Glutamatergic neuron (in vitro differentiated cells): ENCODE measurements around the gene PRPSAP2. TPM values are rescaled to one million over a fixed set of nuclear protein-coding genes. Genes with fewer than 3 reads are reported as not detected.

Source experiments
- DNase-seq: peaks from one replicate; pipeline ENCODE4 v3.0.0; 2022
- H3K27ac Mint-ChIP-seq: one replicate; pipeline ENCODE4 v1.8.0; 2020; ENCODE audit warnings: mild to moderate bottlenecking, mixed read lengths, inconsistent platforms; ENCODE audit not compliant: unreplicated experiment
- H3K27me3 Mint-ChIP-seq: one replicate; pipeline ENCODE4 v1.8.0; 2020; ENCODE audit warnings: mild to moderate bottlenecking, moderate library complexity, mixed read lengths, inconsistent platforms; ENCODE audit not compliant: unreplicated experiment
- H3K36me3 Mint-ChIP-seq: one replicate; pipeline ENCODE4 v1.8.0; 2020; ENCODE audit warnings: mild to moderate bottlenecking, mixed read lengths, inconsistent platforms; ENCODE audit not compliant: unreplicated experiment
- H3K4me1 Mint-ChIP-seq: one replicate; pipeline ENCODE4 v1.8.0; 2020; ENCODE audit warnings: mild to moderate bottlenecking, low read depth, mixed read lengths, inconsistent platforms; ENCODE audit not compliant: unreplicated experiment
- H3K4me3 Mint-ChIP-seq: one replicate; pipeline ENCODE4 v1.8.0; 2020; ENCODE audit warnings: mild to moderate bottlenecking, mixed read lengths, inconsistent platforms; ENCODE audit not compliant: unreplicated experiment
- H3K9me3 Mint-ChIP-seq: one replicate; pipeline ENCODE4 v1.8.0; 2020; ENCODE audit warnings: mild to moderate bottlenecking, moderate library complexity, mixed read lengths, inconsistent platforms; ENCODE audit not compliant: unreplicated experiment
- total RNA-seq: library from RNA; stranded (reverse); fragmentation: NEBNext Ultra II Directional; extraction: Animal tissue kit (Norgen Biotek cat#: 25700); gene quantifications from one replicate; pipeline ENCODE4 v1.2.1, GENCODE V29; 2021; ENCODE audit not compliant: unreplicated experiment
- TF ChIP-seq, protein P1 (sequence below): fragments of 200-600 bp; sonication (generic); IDR thresholded peaks from one replicate; pipeline ENCODE4 v1.5.0; 2021; ENCODE audit not compliant: partially characterized antibody, unreplicated experiment

Gene PRPSAP2
- total RNA-seq, 1 donor from 2014 or later = 76.0 TPM

DNA sequence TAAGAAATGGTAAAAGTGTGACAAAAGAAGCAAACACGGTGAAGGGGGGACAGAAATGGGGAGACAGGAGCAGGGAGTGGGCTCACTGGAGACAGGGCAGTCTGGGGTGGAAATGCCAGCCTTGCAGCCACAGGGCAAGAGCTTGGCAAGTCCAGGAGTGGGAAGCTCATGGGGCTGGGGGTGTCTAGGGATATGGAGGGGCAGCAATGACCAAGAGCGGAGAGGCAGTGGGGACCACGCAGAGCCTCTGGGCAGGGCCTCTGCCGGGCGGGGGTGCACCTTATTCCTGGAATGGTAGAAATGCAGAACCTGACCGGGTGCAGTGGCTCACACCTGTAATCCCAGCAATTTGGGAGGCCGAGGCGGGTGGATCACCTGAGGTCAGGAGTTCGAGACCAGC lies 106.6 kb downstream of the PRPSAP2 start:
- H3K27me3 Mint-ChIP-seq = peaks cover 7% of the 10 kb centered on the region
- DNase-seq = no peak
- H3K27ac Mint-ChIP-seq = no peak overlapping the region
- TF ChIP-seq, protein P1, sequence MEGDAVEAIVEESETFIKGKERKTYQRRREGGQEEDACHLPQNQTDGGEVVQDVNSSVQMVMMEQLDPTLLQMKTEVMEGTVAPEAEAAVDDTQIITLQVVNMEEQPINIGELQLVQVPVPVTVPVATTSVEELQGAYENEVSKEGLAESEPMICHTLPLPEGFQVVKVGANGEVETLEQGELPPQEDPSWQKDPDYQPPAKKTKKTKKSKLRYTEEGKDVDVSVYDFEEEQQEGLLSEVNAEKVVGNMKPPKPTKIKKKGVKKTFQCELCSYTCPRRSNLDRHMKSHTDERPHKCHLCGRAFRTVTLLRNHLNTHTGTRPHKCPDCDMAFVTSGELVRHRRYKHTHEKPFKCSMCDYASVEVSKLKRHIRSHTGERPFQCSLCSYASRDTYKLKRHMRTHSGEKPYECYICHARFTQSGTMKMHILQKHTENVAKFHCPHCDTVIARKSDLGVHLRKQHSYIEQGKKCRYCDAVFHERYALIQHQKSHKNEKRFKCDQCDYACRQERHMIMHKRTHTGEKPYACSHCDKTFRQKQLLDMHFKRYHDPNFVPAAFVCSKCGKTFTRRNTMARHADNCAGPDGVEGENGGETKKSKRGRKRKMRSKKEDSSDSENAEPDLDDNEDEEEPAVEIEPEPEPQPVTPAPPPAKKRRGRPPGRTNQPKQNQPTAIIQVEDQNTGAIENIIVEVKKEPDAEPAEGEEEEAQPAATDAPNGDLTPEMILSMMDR = no peak
- H3K9me3 Mint-ChIP-seq = peaks cover 1% of the 10 kb centered on the region
- H3K4me3 Mint-ChIP-seq = no peak overlapping the region
- no peaks in the 10 kb centered on the region for H3K36me3 Mint-ChIP-seq
- H3K4me1 Mint-ChIP-seq = peaks cover 11% of the 10 kb centered on the region

DNA sequence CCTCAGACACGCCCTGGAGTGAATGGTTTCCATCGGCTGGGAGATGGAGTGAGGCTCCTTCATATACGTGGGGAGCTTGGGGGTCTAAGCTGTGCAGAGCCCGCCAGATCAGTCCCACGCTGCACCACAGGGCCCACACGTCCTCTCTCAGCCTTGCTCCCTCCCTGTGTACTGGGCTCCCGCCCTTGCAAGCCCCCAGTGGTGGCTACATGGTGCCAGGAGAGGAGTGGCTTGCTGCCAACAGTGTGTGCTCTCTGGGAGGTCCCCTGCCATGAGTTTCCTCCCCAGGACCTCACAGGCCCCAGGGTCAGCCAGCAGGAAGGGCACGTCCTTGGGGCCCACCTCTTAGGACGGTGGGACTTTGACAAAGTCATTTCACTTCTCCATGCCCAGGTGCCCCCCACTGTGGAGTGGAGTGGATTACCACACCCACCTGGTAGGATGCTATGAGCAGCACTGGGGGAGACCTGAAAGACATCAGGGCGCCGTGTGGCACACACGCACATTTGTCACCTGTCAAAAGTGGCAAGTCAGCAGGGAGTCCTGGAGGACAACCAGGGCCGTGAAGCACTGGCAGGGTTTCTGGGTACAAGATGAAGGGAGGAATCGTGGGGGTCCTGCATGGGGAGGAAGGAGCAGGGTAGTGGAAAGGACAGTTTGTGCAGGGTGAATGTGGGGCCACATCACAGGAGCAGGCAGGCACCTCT lies 107.8 kb downstream of the PRPSAP2 start:
- Mint-ChIP-seq H3K9me3 (peaks cover 4% of the 10 kb centered on the region), H3K27me3 (peaks cover 7% of the 10 kb centered on the region), H3K27ac (no peak overlapping the region), H3K4me3 (no peak overlapping the region), H3K4me1 (peaks cover 16% of the 10 kb centered on the region), H3K36me3 (no peaks in the 10 kb centered on the region)
- TF ChIP-seq, protein P1 = no peak
- no peak for DNase-seq

DNA sequence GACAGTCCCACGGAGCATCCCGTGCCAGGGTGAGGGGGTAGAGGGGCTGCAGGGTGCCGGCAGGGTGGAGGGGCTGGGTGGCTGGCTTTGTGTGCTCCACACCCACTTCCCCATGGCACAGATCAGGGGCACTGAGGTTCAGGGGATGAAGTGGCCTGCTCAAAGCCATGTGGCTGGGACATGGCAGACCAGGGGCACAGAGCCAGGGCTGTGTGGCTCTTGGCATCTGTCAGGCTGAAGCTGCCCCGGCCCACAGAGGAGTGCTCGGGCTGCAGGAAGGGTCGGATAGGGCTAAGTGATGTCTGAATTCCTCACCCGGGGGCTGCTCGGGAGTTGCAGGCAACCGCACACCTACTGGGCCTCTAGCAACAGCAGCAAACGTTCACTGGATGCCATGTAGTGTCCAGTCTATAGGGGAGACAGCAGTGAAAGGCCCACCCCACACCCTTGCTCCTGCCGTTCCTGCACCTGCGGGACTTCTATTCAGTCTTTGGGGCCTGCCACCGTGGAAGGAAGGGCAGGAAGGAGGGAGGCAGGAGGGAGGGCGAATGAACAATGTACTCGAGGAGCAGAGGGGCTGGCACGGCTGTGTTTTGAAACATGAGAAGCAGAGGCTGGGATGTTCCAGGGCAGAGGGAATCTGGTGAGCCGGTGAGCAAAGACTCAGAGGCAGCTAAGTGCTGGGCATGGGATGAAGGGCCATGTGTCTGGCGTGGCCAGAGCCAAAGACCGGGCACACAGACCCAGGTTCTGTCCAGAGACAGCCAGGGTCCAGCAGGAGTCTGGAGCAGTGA lies 109.1 kb downstream of the PRPSAP2 start:
- Mint-ChIP-seq H3K27me3 (peaks cover 5% of the 10 kb centered on the region), H3K4me1 (peaks cover 12% of the 10 kb centered on the region), H3K27ac (no peak overlapping the region), H3K4me3 (no peak overlapping the region), H3K9me3 (peaks cover 4% of the 10 kb centered on the region), H3K36me3 (no peaks in the 10 kb centered on the region)
- TF ChIP-seq, protein P1 = no peak
- no peak for DNase-seq

DNA sequence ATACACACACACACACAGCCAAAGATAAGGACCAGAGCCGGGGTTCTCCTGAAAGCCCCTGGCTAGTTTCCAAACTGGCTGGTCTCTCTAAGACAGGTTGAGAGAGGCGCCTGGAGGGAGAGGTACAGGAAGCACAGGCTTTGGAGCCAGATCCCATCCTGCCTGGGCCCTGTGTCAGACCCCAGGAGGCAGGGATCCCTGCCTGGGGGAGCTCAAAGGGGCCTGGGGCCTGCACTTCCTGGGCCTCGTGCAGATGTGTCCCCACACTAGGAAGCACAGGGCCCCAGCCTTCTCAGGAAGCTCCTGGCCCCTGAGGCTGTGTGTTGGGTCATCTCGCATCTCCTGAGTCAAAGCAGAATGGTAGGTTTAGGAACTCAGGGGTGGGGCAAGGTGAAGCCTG lies 110.0 kb downstream of the PRPSAP2 start:
- Mint-ChIP-seq H3K36me3 (no peaks in the 10 kb centered on the region), H3K27me3 (no peaks in the 10 kb centered on the region), H3K9me3 (peaks cover 4% of the 10 kb centered on the region), H3K4me1 (peaks cover 6% of the 10 kb centered on the region), H3K4me3 (no peak overlapping the region), H3K27ac (no peak overlapping the region)
- DNase-seq = no peak
- TF ChIP-seq, protein P1 = no peak

DNA sequence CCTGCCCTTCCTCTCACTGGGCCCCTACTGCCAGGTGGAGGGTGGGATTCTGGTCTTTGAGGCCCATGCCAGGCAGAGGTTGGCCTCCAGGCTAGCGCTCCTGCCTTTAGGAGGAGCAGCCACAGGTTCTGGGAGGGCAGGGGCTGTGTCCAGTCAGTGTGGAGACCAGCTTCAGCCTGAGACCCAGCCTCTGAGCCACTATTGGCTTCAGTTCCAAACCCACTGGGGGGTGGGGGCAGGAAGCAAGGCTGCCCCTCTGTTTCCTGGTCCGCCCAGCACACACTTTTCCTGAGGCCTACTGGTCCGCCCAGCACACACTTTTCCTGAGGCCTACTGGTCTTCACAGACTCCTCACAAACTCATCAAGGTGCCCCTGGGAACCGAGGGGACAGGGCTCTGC lies 110.4 kb downstream of the PRPSAP2 start:
- peaks cover 6% of the 10 kb centered on the region for H3K4me1 Mint-ChIP-seq
- no peak overlapping the region for H3K27ac Mint-ChIP-seq
- peaks cover 4% of the 10 kb centered on the region for H3K9me3 Mint-ChIP-seq
- DNase-seq = no peak
- H3K27me3 Mint-ChIP-seq = no peaks in the 10 kb centered on the region
- TF ChIP-seq, protein P1 = no peak
- H3K4me3 Mint-ChIP-seq = no peak overlapping the region
- no peaks in the 10 kb centered on the region for H3K36me3 Mint-ChIP-seq
